ENCODE data around the gene NEK11.

The NEK11 gene

DNA sequence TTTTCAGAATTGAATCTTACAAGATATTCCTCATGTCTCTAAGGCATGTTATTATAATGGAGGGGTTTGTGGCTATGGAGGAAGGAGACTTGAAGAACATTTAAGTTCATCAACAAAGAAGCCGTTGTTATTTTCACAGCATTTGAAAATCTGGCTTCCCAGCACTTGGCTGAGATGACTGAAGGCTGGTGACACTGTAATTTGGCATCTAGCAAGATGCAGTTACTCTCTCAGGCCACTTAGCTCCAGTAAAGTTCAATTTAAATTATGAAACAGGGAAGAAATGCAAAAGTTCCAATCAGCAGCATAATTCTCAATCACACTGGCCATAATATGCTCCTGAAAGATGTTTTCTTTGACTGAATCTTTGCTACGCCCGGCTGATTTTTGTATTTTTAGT is 215.5 kb downstream of the NEK11 start:
- no peak for DNase-seq (ENCODE audit: low spot score)

DNA sequence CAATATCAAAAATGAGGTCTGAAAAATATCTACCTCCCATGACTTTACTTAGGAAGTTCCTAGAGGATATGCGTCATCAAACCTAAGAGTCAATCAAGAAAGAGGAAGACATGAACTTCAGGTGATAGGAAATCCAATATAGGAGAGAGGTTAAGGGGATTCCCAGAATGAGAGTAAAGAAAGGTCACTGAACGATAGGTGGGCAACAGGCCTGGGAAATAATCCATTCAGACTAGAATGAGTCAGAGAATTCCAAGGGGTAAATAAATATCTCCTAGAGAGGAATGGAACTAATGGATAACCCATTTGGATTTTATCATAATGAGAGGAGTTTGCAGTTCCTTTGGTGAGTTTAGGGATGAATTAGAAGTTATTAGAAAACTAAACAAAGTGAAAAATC is 223.8 kb downstream of the NEK11 start:
- POLR2A ChIA-PET (ENCODE audit: low non-redundant PET): no interaction called here
- CTCF ChIA-PET: no interaction called here
- no peak for DNase-seq (ENCODE audit: low spot score)
- TF ChIP-seq, protein P1, sequence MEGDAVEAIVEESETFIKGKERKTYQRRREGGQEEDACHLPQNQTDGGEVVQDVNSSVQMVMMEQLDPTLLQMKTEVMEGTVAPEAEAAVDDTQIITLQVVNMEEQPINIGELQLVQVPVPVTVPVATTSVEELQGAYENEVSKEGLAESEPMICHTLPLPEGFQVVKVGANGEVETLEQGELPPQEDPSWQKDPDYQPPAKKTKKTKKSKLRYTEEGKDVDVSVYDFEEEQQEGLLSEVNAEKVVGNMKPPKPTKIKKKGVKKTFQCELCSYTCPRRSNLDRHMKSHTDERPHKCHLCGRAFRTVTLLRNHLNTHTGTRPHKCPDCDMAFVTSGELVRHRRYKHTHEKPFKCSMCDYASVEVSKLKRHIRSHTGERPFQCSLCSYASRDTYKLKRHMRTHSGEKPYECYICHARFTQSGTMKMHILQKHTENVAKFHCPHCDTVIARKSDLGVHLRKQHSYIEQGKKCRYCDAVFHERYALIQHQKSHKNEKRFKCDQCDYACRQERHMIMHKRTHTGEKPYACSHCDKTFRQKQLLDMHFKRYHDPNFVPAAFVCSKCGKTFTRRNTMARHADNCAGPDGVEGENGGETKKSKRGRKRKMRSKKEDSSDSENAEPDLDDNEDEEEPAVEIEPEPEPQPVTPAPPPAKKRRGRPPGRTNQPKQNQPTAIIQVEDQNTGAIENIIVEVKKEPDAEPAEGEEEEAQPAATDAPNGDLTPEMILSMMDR (conservative IDR thresholded peaks at IDR 0.05; ENCODE audit: low read depth): no peak
- H3K27ac ChIP-seq: no peak overlapping the region

More for the DNA sequence above, 215.5 kb downstream of the NEK11 start:
- ChIA-PET CTCF (no interaction called here), POLR2A (ENCODE audit: low non-redundant PET) (no interaction called here)
- H3K27ac ChIP-seq: no peak overlapping the region
- TF ChIP-seq, protein P1 (conservative IDR thresholded peaks at IDR 0.05; ENCODE audit: low read depth): no peak

DNA sequence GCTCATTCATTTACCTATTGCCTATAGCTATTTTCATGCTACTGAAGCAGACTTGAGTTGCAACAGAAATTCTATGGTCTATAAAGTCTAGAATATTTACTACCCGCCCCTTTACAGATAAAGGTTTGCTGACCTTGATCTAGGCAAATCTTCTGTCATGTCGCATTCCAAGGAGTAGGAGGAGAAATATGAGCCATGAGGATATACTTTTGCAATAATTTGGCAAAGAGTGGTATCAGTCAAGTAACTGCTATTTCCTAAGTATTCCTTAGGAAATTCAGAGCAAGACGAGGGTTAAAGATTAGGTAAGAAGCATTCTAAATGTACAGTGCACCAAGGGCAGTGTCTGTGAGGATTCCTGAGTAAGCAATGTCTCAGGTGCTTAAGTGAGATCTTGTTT is 233.8 kb downstream of the NEK11 start:
- POLR2A ChIA-PET (ENCODE audit: low non-redundant PET): no interaction called here
- DNase-seq (ENCODE audit: low spot score): no peak
- CTCF ChIA-PET: interaction anchor here (0.6 kb wide), 2 partner anchors 14 to 56 kb away, joined by 3 to 4 read pairs; no protein-coding TSS in a partner anchor
- H3K27ac ChIP-seq: no peak overlapping the region
- TF ChIP-seq, protein P1 (conservative IDR thresholded peaks at IDR 0.05; ENCODE audit: low read depth): no peak

GRCh38 chr3:131261104-131261503 is 234.4 kb downstream of the NEK11 start:
- CTCF ChIA-PET: interaction anchor here (0.6 kb wide), 1 partner anchor 14 kb away, joined by 3 read pairs; no protein-coding TSS in a partner anchor

GRCh38 chr3:131275556-131275955 is 248.9 kb downstream of the NEK11 start:
- POLR2A ChIA-PET (ENCODE audit: low non-redundant PET): no interaction called here
- TF ChIP-seq, protein P1 (conservative IDR thresholded peaks at IDR 0.05; ENCODE audit: low read depth): no peak
- CTCF ChIA-PET: no interaction called here
- no peak overlapping the region for H3K27ac ChIP-seq
- DNase-seq (ENCODE audit: low spot score): no peak

More at GRCh38 chr3:131261104-131261503, 234.4 kb downstream of the NEK11 start:
- H3K27ac ChIP-seq: no peak overlapping the region
- POLR2A ChIA-PET (ENCODE audit: low non-redundant PET): no interaction called here
- no peak for DNase-seq (ENCODE audit: low spot score)
- TF ChIP-seq, protein P1 (conservative IDR thresholded peaks at IDR 0.05; ENCODE audit: low read depth): no peak

DNA sequence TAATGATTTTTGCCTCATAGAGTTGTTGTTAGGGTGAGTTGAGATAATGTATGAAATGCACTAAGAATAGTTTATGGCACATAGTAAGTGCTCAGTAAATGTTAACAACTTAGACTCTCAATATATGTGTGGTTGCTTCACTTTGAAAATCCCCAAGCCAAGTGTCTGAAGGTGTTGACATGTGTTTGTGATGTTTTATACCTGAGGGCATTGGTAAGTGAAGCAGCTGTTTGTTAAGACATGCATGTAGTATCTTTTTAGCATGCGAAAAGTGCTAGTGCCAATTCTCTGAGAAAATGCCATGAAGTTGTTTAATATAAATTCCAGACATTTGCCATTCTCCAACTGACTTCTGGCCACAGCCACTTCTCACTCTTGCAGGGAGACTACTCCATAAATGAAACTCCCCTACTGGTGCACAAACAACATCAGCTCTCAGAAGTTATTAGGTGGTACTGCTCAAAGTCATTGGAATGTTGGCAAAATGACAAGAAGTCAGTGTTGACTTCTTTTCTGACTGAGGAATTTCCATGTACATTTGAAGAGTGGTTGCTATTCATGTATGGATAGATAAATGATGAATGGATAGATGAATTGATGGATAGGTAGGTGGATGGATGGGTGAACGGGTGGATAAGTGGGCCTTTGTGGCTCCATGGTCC is 251.3 kb downstream of the NEK11 start:
- POLR2A ChIA-PET (ENCODE audit: low non-redundant PET): no interaction called here
- CTCF ChIA-PET: no interaction called here
- no peak overlapping the region for H3K27ac ChIP-seq
- TF ChIP-seq, protein P1 (conservative IDR thresholded peaks at IDR 0.05; ENCODE audit: low read depth): no peak
- DNase-seq (ENCODE audit: low spot score): no peak

Measured in RWPE1 (cell line).